OCI-M2 (cell line): ENCODE measurements around the gene CPT1A.

Experiments used
- DNase-seq: peaks from one replicate; lab custom pipeline; 2025; ENCODE audit not compliant: unreplicated experiment; lab: John Stamatoyannopoulos, UW

The CPT1A gene

DNA sequence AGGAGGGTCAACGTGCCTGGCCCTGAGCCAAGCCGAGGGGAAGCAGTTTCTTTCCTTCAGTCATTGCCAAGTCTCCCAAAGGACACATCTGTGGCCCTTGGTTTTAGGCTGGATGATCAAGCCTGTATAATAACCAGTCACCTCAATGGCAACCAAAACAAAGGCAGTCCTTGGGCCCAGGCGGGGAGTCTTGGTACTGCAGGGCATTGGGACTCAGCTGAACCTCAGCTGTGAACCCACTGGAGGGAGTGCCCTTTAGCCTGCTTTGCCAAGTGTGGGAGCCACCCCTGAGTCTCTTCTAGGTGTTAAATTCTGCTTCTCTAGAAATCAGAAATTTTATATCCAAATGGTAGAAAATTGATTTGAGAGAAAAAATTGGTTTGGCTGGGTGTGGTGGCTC lies 36.9 kb downstream of the CPT1A start:
- no peak for DNase-seq

DNA sequence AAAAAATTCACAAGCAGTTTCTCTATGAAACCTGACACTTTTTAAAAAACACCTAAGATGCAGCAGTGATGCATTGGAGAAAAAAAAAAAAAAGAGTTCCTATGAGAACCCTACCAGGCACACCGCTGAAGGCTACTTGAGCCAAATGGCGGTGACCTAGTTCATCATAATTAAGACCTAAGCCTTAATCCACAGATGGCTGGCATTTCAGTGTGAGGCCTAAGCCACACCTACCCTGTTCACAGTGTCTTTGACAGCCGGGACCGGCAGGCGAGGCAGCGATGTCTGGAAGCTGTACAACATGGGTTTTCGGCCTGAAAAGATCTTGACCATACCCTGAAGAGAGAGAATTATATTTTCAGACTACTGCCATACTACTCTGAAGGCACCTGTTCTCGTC lies 38.0 kb downstream of the CPT1A start:
- DNase-seq = no peak

DNA sequence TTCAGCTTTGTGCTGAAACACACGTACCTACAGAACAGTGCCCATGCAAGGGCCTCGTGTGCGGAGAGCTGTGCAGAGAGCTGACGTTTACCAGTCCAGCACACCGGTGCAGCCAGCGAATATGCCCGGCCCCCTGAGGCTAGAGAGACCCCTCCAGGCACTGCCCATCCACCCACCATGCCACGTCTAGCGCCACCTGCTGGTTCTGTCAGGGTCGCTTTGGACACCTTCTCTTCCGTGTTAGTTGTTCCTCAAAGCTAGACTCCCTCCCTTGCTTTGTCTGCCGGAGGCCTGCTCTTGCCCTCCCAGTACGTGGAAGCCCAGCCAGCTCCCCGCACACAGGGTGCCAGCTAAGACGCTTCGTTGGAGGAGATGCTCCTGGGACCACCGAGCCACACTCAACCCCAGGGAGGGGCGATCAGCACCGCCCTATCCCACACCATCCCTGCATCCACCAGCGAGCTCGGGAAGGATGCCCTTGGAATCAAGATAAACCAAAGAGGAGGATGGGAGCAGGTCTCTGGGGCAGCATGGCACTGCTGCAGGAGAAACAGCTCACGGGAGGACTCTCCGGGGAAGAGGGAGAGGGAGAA lies 43.4 kb downstream of the CPT1A start:
- peak; percentile 1 for DNase-seq

DNA sequence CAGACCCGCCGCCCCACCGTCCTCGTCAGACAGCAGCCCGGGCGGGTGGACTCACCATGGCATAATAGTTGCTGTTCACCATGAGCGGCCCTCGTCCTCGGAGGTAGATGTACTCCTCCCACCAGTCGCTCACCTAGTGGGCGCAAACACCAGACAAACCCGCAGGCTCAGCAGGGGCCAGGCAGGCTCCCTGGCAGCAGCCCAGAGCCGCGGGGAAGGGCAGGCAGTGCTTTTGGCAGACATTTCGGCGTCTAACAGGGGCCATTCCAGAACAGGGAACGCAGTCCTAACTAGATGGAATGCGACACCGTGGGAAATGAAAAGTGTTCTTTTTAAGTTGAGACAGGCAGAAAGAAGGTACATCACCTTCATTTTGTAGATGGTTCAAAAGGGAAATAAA lies 44.9 kb downstream of the CPT1A start:
- DNase-seq = no peak

DNA sequence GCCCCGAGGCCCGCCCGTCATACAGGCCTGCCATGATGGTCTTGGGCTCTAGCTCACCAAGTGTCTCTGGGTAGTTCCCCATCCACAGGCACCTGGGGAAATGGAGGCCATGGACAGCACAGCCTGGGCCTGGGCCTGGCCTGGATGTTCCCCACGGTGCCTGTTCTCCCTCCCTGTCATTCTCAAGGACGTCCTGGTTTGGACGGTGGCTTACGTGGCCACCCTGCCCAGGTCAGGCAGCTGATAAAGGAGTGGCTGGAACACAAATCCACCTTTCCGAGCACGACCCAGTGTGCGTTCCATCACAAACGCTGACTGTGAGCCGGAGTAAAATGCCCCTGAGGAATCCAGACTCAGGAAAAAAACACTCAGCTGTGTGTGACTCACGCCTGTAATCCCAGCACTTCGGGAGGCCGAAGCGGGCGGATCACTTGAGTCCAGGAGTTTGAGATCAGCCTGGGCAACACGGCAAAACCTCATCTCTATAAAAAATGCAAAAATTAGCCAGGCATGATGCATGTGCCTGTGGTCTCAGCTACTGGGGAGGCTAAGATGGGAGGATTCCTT lies 49.2 kb downstream of the CPT1A start:
- DNase-seq = no peak

DNA sequence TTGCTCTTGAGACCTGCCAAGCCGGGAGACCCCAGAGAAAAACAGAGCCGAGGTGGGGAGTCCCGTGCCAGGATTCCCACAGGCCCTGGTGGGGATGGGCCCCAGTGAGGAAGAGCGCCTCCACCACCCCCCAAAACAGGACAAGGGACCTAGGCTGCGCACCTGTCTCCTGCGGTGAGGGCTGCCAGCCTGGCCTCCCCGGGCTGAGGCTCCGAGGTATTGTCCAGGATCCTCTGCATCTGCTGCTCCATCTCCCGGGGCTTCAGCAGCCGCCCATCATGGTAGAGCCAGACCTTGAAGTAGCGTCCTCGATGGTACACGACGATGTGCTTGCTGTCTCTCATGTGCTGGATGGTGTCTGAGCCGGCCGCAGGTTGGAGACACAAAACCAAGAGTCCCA lies 57.1 kb downstream of the CPT1A start:
- no peak for DNase-seq

DNA sequence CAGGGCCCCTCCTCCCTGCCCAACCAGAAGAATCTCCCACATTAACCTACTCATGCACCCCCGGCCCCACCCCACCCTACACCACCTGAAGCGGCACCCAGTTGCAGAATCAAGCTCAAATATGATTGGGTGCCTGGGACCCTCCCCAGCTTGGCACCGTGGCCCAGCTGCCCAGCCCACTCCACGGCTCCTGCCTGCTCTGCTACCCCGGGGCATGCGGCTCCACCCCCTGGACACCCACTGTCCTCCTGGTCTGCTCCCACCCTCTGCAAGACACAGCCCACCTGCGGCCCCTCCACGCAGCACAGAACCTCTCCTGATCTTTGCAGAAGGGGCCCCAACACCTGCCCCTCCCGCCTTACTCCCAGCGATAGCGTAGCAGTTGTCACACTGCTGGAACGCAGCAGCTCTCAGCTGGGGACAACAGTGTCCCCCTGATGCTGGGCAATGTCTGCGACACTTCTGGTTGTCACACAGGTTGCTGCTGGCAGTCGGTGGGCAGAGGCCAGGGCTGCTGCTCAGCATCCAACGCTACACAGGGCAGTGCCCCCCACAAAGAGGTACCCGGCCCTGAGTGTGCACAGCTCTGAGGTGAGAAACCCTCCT lies 58.4 kb downstream of the CPT1A start:
- DNase-seq = no peak

DNA sequence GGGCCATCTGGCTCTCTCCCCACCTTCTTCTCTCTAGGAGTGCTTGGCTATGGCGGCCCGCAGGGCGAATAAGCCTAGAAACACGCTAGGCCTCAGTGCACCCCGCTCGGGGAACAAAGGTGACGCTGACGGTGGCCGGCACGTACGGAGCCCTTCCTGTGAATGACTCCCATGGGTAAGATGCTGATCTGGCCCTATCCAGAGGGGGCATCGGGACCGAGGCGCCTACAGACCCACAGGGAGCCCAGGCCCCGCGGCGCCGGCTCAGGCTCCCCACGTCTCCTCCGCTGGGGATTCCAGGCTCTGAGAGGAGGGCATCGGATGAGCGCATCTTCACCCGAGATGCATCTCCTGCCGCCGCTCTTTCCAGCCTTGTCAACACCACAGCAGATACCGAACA lies 59.0 kb downstream of the CPT1A start:
- DNase-seq = no peak

DNA sequence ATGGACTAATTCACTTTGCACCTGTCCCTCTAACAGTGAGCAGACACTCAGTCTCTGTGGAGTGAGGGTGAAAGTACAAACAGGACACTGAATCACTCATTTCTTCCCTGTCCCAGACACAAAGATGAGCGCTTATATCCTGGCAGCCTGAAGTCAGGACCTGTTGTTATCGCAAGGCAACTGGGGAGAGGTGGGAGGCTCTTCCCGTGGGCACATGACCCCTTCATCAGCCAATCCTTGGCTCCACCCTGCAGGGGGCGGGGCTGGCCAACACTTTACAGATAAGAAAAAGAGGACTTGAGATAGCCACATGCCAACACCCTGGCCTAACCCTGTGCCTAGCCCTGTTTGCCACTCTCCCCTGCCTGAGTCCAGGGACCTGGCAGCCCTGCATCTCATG lies 60.9 kb downstream of the CPT1A start:
- no peak for DNase-seq

DNA sequence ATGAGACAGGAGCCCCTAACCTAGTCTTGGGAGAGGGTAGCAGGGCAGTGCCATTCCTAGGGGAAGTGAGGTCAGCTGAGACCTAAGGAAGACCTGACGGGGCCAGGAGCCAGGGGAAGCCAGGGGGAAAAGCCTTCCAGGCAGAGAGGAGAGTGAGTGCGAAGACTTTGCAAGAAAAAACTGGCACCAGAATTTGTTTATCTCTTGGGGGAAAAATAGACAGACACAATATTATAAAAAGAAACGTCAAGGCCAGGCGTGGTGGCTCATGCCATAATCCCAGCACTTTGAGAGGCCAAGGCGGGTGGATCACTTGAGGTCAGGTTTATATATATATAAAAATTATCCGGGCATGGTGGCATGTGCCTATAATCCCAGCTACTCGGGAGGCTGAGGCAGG lies 63.5 kb downstream of the CPT1A start:
- no peak for DNase-seq

DNA sequence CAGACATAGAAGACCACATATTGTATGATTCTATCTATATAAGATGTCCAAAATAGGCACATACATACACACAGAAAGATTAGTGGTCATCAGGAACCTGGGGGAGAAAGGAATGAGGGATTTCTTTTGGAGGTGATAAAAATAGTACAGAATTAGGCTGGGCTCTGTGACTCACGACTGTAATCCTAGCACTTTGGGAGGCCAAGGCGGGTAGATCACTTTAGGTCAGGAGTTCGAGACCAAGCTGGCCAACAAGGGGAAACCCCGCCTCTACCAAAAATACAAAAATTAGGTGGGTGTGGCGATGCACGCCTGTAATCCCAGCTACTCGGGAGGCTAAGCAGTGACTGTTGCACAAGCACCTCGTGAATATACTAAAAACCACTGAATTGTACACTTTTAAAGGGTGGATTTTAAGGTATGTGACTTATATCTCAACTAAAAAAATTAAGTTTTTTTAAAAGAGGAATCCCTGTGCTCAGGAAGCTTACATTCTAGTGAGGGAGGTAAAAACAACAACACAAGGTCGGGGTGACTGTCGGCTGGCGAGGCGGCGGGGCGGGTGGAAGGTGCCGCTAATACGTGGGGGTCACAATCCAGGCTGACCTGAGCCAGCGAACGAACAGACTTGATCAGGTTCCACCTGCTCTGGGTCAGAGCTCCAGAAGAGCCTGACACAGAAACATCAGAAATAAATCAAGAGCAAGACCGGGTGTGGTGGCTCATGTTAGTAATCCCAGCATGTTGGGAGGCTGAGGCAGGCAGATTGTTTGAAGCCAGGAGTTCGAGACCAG lies 65.1 kb downstream of the CPT1A start:
- DNase-seq = no peak

DNA sequence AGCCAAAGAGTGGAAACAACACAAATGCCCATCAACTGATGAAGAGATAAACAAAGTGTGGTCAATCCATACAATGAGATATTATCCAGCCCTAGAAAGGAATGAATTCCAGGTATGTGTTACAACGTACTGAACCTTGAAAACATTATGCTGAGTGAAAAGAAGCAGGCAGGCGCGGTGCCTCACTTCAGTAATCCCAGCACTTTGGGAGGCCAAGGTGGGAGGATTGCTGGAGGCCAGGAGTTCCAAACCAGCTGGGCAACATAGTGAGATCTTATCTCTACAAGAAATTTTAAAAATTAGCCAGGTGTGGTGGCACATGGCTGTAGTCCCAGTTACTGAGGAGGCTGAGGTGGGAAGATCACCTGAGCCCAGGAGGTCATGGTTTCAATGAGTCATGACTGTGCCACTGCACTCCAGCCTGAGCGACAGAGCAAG lies 65.7 kb downstream of the CPT1A start:
- no peak for DNase-seq

DNA sequence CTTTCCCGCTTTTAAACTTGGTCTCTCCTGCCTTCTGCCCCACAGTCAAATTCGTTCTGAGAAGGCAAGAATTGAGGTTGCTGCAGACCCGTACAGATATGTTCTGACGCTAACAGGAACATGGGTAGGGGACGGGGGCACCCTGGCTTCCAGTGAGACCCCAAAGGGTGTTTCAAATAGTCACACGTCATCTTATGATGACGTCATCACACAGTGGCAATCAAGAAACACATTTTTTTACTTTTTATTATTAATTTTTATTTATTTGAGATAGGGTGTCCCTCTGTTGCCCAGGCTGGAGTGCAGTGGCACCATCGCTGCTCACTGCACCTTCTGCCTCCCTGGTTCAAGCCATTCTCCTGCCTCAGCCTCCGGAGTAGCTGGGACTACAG lies 67.5 kb downstream of the CPT1A start:
- DNase-seq = no peak

DNA sequence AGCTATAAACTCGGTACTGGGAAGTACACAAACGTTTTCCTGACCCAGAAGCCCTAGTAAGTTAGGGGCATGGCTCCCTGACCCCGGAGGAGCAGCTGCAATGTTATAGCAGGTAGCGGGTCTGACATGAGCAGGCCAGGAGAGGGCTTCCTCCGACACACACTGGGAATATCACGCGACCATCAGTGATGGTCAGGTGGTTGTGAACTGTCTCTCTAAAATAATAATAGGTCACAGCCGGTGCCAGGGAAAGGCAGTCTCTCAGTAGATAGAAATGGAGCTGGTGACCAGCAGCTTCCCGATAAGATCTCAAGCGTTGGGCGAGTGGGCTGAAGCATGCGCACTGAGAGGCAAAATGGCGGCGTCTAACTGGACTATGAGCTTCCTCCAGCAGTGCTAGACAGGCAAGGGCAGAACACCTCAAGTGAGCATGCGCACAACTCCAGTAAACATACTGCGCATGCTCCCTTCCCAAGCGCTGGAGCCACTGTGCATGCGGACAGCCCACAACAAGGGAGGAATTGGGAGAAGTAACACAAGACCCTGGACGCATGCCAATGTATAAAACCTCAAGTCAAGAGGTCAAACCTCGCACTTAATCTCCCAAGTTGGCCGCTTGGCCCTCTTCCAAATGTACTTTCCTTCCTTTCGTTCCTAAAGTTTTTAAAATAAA lies 68.1 kb downstream of the CPT1A start:
- no peak for DNase-seq

DNA sequence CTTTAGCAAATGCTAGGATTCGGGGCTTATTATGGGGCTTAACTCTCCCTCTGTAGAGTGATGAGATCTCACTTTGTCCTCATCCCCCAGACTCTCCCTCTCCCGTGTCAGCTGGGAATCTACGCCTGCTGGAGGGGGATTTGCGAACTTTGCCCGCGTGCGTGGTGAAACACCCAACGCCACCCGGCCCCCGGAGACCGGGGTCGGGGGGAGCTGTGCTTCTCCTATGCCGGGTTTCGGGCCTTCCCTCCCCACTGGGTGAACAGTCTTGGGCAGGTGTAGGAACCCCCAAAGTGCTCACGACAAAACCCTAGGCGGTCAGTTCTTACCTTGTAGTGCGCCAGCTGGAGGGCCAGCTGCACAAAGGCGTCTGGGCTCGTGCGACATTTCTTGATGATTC lies 68.8 kb downstream of the CPT1A start:
- no peak for DNase-seq

DNA sequence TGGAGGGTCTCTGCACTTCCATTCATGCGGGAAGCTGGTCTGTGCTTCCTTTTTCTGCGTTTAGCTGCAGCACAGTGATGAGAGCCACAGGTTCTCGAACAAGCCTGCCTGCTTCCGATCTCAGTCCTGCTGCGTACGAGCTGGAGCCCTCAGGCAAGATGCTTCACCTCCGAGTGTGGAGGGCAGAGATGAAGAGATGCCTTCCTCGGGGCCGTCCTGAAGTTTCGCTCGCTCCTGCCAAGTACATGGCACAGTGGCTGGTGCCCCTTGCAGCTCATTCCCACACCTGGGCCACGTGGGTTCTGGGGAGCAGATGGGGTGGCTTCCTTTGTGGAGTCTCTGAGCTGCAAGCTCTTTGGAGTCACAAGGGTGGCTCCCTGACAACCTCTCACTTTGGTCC lies 70.9 kb downstream of the CPT1A start:
- no peak for DNase-seq

DNA sequence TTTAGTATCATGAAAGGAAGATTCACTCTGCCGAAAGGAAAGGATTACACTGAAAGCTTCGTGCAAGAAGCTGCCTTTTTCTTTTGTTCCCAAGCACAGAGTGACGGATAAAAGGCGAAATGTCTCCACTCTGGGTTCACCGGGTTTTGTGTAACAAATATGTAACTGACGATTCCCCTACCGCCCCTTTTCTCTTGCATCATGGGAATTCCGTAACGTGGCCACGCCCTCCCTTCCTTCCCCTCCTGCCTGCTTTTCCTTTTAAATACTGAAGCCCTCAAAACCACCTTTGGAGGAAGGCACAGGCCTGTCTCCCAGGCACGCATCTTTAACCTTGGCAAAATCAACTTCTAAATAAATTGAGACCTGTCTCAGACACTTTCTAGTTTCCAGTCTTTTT lies 74.0 kb downstream of the CPT1A start:
- no peak for DNase-seq

DNA sequence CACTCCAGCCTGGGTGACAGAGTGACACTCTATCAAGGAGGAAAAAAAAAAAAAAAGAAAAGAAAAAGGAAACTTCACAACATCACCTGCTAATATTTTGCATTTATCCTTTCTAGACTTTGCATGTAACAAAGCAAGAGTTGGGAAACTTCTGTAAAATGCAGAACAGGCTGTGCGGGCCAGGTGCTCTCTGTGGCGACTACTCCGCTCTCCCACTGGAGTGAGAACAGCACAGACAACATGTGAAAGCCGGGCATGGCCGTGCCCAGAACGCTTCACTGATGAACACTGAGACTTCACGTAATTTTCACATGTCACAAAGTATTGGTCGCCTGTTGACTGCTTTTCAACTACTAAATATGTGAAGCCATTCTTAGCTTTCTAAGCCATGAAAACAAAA lies 74.9 kb downstream of the CPT1A start:
- no peak for DNase-seq

DNA sequence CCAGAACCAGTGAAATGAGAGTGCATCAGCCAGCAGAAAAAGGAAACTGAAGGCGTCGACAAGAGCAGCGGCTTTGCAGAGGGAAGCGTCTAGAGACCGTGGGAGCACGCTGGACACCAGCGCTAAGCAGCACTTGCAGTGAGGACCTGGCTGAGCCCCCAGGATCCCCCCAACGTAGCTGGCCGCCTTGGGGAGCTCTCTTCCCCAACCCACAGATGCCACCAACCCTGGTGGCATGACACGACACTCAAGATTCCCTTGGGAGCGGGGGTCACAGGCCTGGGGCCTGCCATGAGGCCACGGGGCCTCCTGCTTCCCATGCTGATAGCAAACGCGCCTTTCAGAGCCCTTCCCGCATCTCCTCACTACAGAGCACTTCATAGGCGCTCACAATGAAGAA lies 77.0 kb downstream of the CPT1A start:
- no peak for DNase-seq

DNA sequence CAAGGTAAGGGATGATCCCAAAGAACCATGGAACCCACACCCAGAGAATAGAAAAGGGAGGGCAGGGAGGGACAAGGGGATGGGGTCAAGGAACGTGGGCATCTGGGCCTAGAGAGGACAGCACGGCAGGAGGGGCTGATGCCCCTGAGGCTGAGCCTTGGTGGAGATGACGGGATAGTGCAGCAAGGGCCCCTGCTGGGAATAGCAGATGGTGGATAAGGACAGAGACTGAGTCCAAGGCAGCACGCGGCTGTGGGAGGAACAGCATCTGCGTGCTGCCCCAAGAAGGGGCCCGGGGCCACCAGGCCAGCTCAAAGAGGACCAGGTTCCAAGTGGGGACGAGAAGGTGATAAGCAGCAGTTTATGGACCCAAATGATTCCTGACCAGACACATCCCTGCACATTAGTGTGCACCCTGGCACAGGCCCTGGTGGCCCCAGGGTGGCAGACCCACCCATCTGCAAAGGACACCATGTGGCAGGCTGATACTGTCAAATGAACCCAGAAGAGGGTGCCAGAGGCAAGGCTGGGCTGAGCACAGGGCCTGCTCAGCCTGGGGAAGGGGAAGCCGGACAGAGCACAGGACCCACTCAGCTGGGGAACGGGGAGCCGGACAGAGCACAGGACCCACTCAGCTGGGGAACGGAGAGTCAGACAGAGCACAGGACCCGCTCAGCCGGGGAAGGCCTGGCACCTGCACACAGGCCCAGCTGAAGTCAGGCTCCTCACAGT lies 77.6 kb downstream of the CPT1A start:
- no peak for DNase-seq

DNA sequence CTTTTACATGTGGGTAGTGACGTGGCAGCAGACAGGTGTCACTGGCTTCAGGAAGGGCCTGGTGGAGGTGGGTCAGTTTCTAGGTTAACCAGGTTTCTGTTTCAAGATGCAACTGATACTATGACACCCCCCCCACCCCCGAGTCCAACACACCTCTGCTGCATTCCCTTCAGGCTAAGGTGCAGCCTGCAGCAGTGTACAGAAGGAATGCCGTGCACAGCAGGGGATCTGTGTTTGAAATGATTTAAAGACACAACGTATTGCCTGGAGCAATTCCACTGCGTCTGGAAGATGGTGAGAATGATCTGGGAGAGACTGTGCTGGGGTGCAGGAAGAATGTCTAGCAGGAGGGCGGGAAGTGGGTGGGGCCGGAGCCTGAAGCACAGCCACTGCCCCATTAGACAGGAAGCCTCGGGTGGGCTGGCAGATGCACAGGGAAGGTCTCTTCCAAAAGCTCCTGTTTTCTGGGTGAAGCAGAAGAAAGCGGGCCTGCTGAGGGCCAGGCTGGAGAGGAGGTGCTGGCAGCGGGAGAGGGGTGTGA lies 78.5 kb downstream of the CPT1A start:
- no peak for DNase-seq
